LNCaP clone FGC (cell line): Measurements from ENCODE around the gene DNAH7.

Experiments
- DNase-seq: peaks from one replicate; pipeline ENCODE4 v3.0.0-alpha.2; 2011; ENCODE audit warnings: low read depth
- H3K4me3 ChIP-seq: 2 replicates; pipeline ENCODE4 v1.5.1; 2011; ENCODE audit warnings: mild to moderate bottlenecking, low read depth, low read length, control low read depth
- CTCF ChIP-seq: IDR thresholded peaks from 2 replicates; pipeline ENCODE4 v1.5.1; 2012; ENCODE audit warnings: mild to moderate bottlenecking; ENCODE audit not compliant: control insufficient read depth, insufficient read depth; ENCODE audit errors: extremely low read depth

DNAH7 gene

GRCh38 chr2:195727106-195727505, 341.5 kb downstream of the DNAH7 start:
- TF ChIP-seq CTCF = no peak
- no peak overlapping the region for H3K4me3 ChIP-seq
- no peak for DNase-seq

- no peak for TF ChIP-seq CTCF
- no peak overlapping the region for H3K4me3 ChIP-seq
- no peak for DNase-seq
Measured at GRCh38 chr2:195722075-195722474, 346.6 kb downstream of the DNAH7 start.

GRCh38 chr2:195721042-195721441, 347.6 kb downstream of the DNAH7 start:
- H3K4me3 ChIP-seq = no peak overlapping the region
- no peak for DNase-seq
- TF ChIP-seq CTCF = no peak

- no peak overlapping the region for H3K4me3 ChIP-seq
- no peak for DNase-seq
- no peak for TF ChIP-seq CTCF
Measured at GRCh38 chr2:195716466-195716865, 352.2 kb downstream of the DNAH7 start.

- no peak for TF ChIP-seq CTCF
- no peak overlapping the region for H3K4me3 ChIP-seq
- no peak for DNase-seq
Measured at GRCh38 chr2:195711478-195711877, 357.2 kb downstream of the DNAH7 start.

- DNase-seq = no peak
- H3K4me3 ChIP-seq = no peak overlapping the region
- TF ChIP-seq CTCF = no peak
Measured at GRCh38 chr2:195709901-195710806, 358.5 kb downstream of the DNAH7 start.

GRCh38 chr2:195706161-195706900, 362.3 kb downstream of the DNAH7 start:
- no peak for TF ChIP-seq CTCF
- no peak overlapping the region for H3K4me3 ChIP-seq
- no peak for DNase-seq
